ENCODE data around the gene CHAT. TPM values are rescaled to one million over a fixed set of nuclear protein-coding genes. Genes with fewer than 3 reads are reported as not detected.

Gene CHAT
- total and polyA plus RNA-seq, 2 of the 13 experiments (the other 11 are each of a cell fraction or from before 2014, with no cell fraction given) = not detected

GRCh38 chr10:49600046-49600445, 13.8 kb upstream of the CHAT start:
- Histone ChIP-seq H3K9me3 (ENCODE audit: low read length) (no peaks in the 10 kb centered on the region), H3K79me2 (ENCODE audit: insufficient read depth, low read length) (no peaks in the 10 kb centered on the region), H2AFZ (ENCODE audit: low read length) (no peak overlapping the region), H3K9ac (ENCODE audit: insufficient read depth, low read depth, low read length) (no peak overlapping the region), H3K27ac (ENCODE audit: extremely low read length, insufficient read depth, low read length) (no peak overlapping the region), H4K20me1 (ENCODE audit: insufficient read depth, low read length) (no peaks in the 10 kb centered on the region; the same call in 1 of the 2 replicates), H3K4me3 (replicated peaks in 1 of 3; ENCODE audit: insufficient read depth in 1 of 3, low read depth in 2 of 3, low read length in 3 of 3) (no peak overlapping the region), H3K4me2 (ENCODE audit: low read depth, low read length) (no peak overlapping the region), H3K36me3 (replicated peaks in 1 of 2; ENCODE audit: control insufficient read depth in 1 of 2, insufficient read depth in 2 of 2, low read length in 2 of 2) (no peaks in the 10 kb centered on the region), H3K4me1 (ENCODE audit: insufficient read depth, low read length) (peaks cover 7% of the 10 kb centered on the region; the same call in 1 of the 2 replicates), H3K27me3 (ENCODE audit: control insufficient read depth in 1 of 2, insufficient read depth in 2 of 2, low read length in 2 of 2) (peaks cover 0 to 12% of the 10 kb centered on the region in 2 experiments; a peak in 2 of 5 replicates)
- ATAC-seq (no peak), FAIRE-seq (no peak), DNase-seq (ENCODE audit: low spot score) (no peak)
- intact Hi-C loops (cut with micrococcal nuclease; ENCODE audit: unreplicated experiment) = no loop called here
- in situ Hi-C loops (cut with HindIII; ENCODE audit: extremely low pct_ligation_motif_present, low pct_unique_long_range_greater_than_20kb) = no loop called here
- no CpG with 5 or more reads among the region's 8 CpGs for WGBS (ENCODE audit: low lambda C conversion rate)
- no peak for TF ChIP-seq ZNF251 (CRISPR knock-in tag; IDR thresholded peaks at IDR 0.05)
- TF ChIP-seq ZNF782 (CRISPR knock-in tag; IDR thresholded peaks at IDR 0.05; ENCODE audit: borderline replicate concordance) = no peak
- no peak for TF ChIP-seq ZNF766 (CRISPR knock-in tag; IDR thresholded peaks at IDR 0.05; ENCODE audit: borderline replicate concordance)
- no peak for TF ChIP-seq ZNF75D (CRISPR knock-in tag; IDR thresholded peaks at IDR 0.05; ENCODE audit: borderline replicate concordance)
- no peak for TF ChIP-seq CREB3 (CRISPR knock-in tag; IDR thresholded peaks at IDR 0.05)
- no peak for TF ChIP-seq ZNF230 (CRISPR knock-in tag; IDR thresholded peaks at IDR 0.05)
- no peak for TF ChIP-seq NONO (IDR thresholded peaks at IDR 0.05)
- no peak for TF ChIP-seq NONO (CRISPR knock-in tag; conservative IDR thresholded peaks at IDR 0.05)
- no peak for TF ChIP-seq KDM4B (CRISPR knock-in tag; IDR thresholded peaks at IDR 0.05)
- TF ChIP-seq ZMYM3 (CRISPR knock-in tag; IDR thresholded peaks at IDR 0.05) = no peak
- TF ChIP-seq ZNF724P (CRISPR knock-in tag; IDR thresholded peaks at IDR 0.05; ENCODE audit: borderline replicate concordance) = no peak
- no TSS peak for BruUV-seq (replicated peaks)
- ChIA-PET CTCF (ENCODE audit: low intra/inter-chr PET ratio, low total read pairs) (no interaction called here), POLR2A (no interaction called here)

All from HepG2 (cell line).